Heart right ventricle (tissue), 16 donors: ENCODE results near the gene EHD3. TPM values are rescaled to one million over a fixed set of nuclear protein-coding genes. Genes with fewer than 3 reads are reported as not detected.

Source experiments
- ATAC-seq, 8 donors: fragments of 200-7000 bp; cut with Tn5 transposase; one replicate each; pipeline ENCODE4 v1.9.1; 2020; ENCODE audit warnings: mild to moderate bottlenecking in 8 of 8, moderate library complexity in 8 of 8, moderate number of reproducible peaks in 1 of 8
- DNase-seq, 2 donors: peaks; one replicate each; pipeline ENCODE4 v3.0.0-alpha.2; 2020
- H3K27ac ChIP-seq, 10 donors: fragments of 200-600 bp; sonication (generic) in 2 of 10; one replicate each; pipeline versions ENCODE4 v1.5.0 to v1.8.0; 2020 to 2022; ENCODE audit warnings: mild to moderate bottlenecking in 3 of 10
- H3K27me3 ChIP-seq, 7 donors: fragments of 200-600 bp; one replicate each; pipeline ENCODE4 v1.8.0; 2021 to 2022; ENCODE audit warnings: mild to moderate bottlenecking in 2 of 7
- H3K36me3 ChIP-seq, 9 donors: fragments of 200-600 bp; sonication (generic) in 1 of 9; one replicate each; pipeline versions ENCODE4 v1.5.0 to v1.8.0; 2020 to 2022; ENCODE audit warnings: mild to moderate bottlenecking in 2 of 9
- H3K4me1 ChIP-seq, 9 donors: fragments of 200-600 bp; sonication (generic) in 1 of 9; one replicate each; pipeline versions ENCODE4 v1.5.0 to v1.8.0; 2020 to 2022; ENCODE audit warnings: mild to moderate bottlenecking in 4 of 9
- H3K4me3 ChIP-seq, 10 donors: fragments of 200-600 bp; sonication (generic) in 2 of 10; one replicate each; pipeline versions ENCODE4 v1.5.0 to v1.8.0; 2020 to 2022; ENCODE audit warnings: mild to moderate bottlenecking in 7 of 10, moderate library complexity in 2 of 10
- H3K9me3 ChIP-seq, 11 donors: fragments of 200-600 bp in 10 of 11; sonication (generic) in 2 of 11; one replicate each; pipeline versions ENCODE4 v1.5.0 to v1.8.0; 2013 to 2022; ENCODE audit warnings: mild to moderate bottlenecking in 2 of 11, control low read depth in 1 of 11, moderate library complexity in 1 of 11
- CTCF ChIP-seq, 9 donors: fragments of 200-600 bp; sonication (generic) in 2 of 9; IDR thresholded peaks; one replicate each; pipeline versions ENCODE4 v1.5.0 to v1.8.0; 2021 to 2022; ENCODE audit warnings: antibody characterized with exemption in 9 of 9, mild to moderate bottlenecking in 5 of 9, moderate library complexity in 1 of 9
- whole genome bisulfite sequencing, 2 donors: extraction: QIAGEN DNeasy Blood & Tissue Kit; methylation state at CpG; one replicate each; pipeline ENCODE4 v1.1.7; 2013; ENCODE audit warnings: inconsistent platforms in 1 of 2; 5-methylcytosine and 5-hydroxymethylcytosine counted together
- intact Hi-C, 10 donors: fragments of 100-400 bp; cut with DNase I; formaldehyde crosslinking; loops; one replicate each; pipeline versions ENCODE4 v1.11.1 to v1.14.2; 2022
- polyA plus RNA-seq, 2 donors: library from polyadenylated mRNA; stranded (reverse); fragments of 200-250 nt; gene quantifications; one replicate each; pipeline ENCODE4 v1.2.3, GENCODE V29; 2013
- total RNA-seq, 10 donors: library from RNA; stranded (reverse); fragmentation: NEBNext Ultra II Directional in 3 of 10; extraction: Animal tissue kit (Norgen Biotek cat#: 25700) in 3 of 10; gene quantifications; one replicate each; pipeline versions ENCODE4 v1.2.1 to v1.2.4, GENCODE V29; 2021 to 2023
- donor health status: Arrhythmogenic right ventricular cardiomyopathy.
- donor health status: ischemic (EF 13 %, LVEDD 7.1; RV severe dilation, severe dysfunction).
- donor health status: healthy with polysubstance abuse.
- donor health status: DM: no; HTN: yes; CAD: no.
- donor health status: DM: no; HTN: no; CAD: no.
- donor health status: ischemic (EF 25% LVEDD 6.9; RV normal size, moderate dysfunction).
- donor health status: ischemic (EF 25% LVEDD 5.7; RV mildly dilated, moderate dysfunction).
- donor health status: healthy.
- donor health status: DM: yes; HTN: yes; CAD: no.
- donor health status: Ischemic cardiomyopathy.
- donor health status: ischemic (EF 35%, LVEDD 5.7; RV mildly dilated, moderate dysfunction).
- donor health status: nonischemic (EF 11% LVEDD 7.7; RV severe dilation, severe dysfunction).
- donor health status: DM: yes; HTN: yes; CAD: no.
- donor health status: PGD.
- donor health status: ischemic (EF 29% LVEDD 5.4; RV normal size, mild dysfunction).
- donor health status: nonischemic (EF 23%, LVEDD 6.1; RV moderate dilation, normal function).

The EHD3 gene
- total and polyA plus RNA-seq, 12 donors = 5.3 to 40.9 (median 24.3) TPM

DNA sequence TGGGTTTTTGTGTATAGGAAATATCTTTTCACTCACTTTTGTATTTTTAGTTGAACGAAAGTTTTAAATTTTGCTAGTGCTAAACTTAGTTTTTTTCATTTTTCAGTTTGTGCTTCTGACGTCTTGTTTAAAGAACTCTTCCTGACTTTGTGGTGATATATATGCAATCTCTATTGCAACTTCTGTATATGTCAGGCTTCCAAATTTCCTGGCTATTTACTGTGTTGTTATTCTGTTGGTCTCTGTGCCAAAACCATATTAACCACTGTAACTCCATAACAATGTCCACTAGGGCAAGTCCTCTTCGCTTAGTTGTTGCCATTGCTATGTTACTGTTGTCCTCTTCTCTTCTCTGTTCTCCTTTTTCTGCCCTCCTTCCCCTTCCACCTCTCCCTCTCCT, 3.2 kb upstream of the EHD3 start:
- Histone ChIP-seq H3K4me3 (no peak overlapping the region), H3K9me3 (no peaks in the 10 kb centered on the region), H3K36me3 (no peaks in the 10 kb centered on the region), H3K27me3 (no peaks in the 10 kb centered on the region), H3K27ac (peak overlapping the region in 2 of 10 donors; percentile 6 to 96), H3K4me1 (peaks cover 0 to 53% (median 28%) of the 10 kb centered on the region in 9 donors)
- intact Hi-C loops = loop anchor here in 6 of 10 donors (5.0 to 10.0 kb wide), 4 partner anchors 57 to 1086 kb away; partner anchors contain the start of gene YPEL5 (in 1 of the 6)
- WGBS, 2 donors = 81 to 87% methylated on average over 3 of the region's 3 CpGs
- no peak for TF ChIP-seq CTCF (IDR thresholded peaks at IDR 0.05)
- no peak for DNase-seq
- ATAC-seq = no peak

- Histone ChIP-seq H3K27ac (peak overlapping the region in 5 of 10 donors; percentile 17 to 96 (median 56)), H3K27me3 (no peaks in the 10 kb centered on the region), H3K36me3 (no peaks in the 10 kb centered on the region), H3K9me3 (no peaks in the 10 kb centered on the region), H3K4me1 (peaks cover 0 to 61% (median 34%) of the 10 kb centered on the region in 9 donors), H3K4me3 (no peak overlapping the region)
- TF ChIP-seq CTCF (IDR thresholded peaks at IDR 0.05) = no peak
- intact Hi-C loops = loop anchor here in 7 of 10 donors (2.0 to 10.0 kb wide), 6 partner anchors 56 to 1087 kb away; partner anchors contain the start of gene YPEL5 (in 1 of the 7)
- peak in 5 of 8 donors; percentile 14 to 46 (median 22) for ATAC-seq
- DNase-seq = no peak
- 31 to 50% methylated on average over 15 of the region's 15 CpGs for WGBS, 2 donors
These were observed 2.2 kb upstream of the EHD3 start for GRCh38 chr2:31231571-31232302.

DNA sequence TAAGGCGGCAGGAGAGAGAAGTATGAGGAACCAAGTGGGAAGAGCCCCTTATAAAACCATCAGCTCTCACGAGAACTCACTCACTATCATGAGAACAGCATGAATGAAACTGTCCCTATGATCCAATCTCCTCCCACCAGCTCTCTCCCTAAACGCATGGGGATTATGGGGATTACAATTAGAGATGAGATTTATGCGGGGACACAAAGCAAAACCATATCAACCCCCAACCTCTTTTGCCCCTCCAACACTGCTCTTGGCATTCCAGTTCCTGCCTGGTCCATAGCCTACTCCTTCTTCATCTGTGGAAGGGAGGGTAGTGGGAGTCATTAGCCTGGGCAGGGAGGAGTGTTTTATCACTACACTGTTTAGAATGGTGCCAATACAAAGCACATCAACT, 1.4 kb upstream of the EHD3 start:
- no peak overlapping the region for H3K4me3 ChIP-seq
- no peaks in the 10 kb centered on the region for H3K36me3 ChIP-seq
- 56 to 76% methylated on average over 4 of the region's 4 CpGs for WGBS, 2 donors
- peak overlapping the region in 6 of 10 donors; percentile 17 to 96 (median 60) for H3K27ac ChIP-seq
- no peaks in the 10 kb centered on the region for H3K27me3 ChIP-seq
- no peak for TF ChIP-seq CTCF (IDR thresholded peaks at IDR 0.05)
- H3K4me1 ChIP-seq = peaks cover 0 to 53% (median 36%) of the 10 kb centered on the region in 9 donors
- no peaks in the 10 kb centered on the region for H3K9me3 ChIP-seq
- DNase-seq = no peak
- no peak for ATAC-seq
- intact Hi-C loops = loop anchor here in 7 of 10 donors (2.0 to 10.0 kb wide), 6 partner anchors 55 to 1088 kb away; partner anchors contain the start of gene YPEL5 (in 1 of the 7)

GRCh38 chr2:31233231-31233630, 721 bp upstream of the EHD3 start:
- intact Hi-C loops = loop anchor here in 7 of 10 donors (2.0 to 10.0 kb wide), 6 partner anchors 54 to 1088 kb away; partner anchors contain the start of gene YPEL5 (in 1 of the 7)
- no peaks in the 10 kb centered on the region for H3K27me3 ChIP-seq
- peaks cover 0 to 60% (median 39%) of the 10 kb centered on the region in 9 donors for H3K4me1 ChIP-seq
- no peak for ATAC-seq
- no peak for TF ChIP-seq CTCF (IDR thresholded peaks at IDR 0.05)
- H3K4me3 ChIP-seq = peak overlapping the region in 7 of 10 donors; percentile 51 to 91 (median 72)
- WGBS, 2 donors = 69 to 88% methylated on average over 1 of the region's 1 CpG
- H3K9me3 ChIP-seq = no peaks in the 10 kb centered on the region
- H3K27ac ChIP-seq = peak overlapping the region in 8 of 10 donors; percentile 48 to 96 (median 70)
- DNase-seq = no peak
- no peaks in the 10 kb centered on the region for H3K36me3 ChIP-seq
